ENCODE data around the gene SLC35F3.

DNA sequence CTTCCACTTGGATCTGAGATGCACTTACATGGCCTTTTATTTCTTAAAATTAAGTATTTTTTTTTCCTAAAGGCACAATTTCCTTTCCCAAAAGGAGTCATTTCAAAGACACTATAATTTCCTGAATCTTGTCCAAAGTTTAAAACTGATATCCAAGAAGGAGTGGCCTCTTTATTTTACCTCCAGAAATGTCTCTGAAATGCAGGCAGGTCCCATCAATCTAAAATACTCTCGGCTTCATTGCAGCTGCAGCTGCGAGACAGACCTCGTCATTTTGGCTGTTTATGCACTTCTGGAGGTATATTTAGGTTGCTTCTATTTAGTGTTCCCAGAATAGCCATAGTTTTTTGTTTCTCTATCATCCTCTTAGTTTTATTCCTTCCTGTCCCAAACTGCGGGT, 296.1 kb downstream of the SLC35F3 start:
- TF ChIP-seq EZH2 (IDR thresholded peaks at IDR 0.05; ENCODE audit: borderline replicate concordance, low read length), result no peak
- TF ChIP-seq, protein P1, sequence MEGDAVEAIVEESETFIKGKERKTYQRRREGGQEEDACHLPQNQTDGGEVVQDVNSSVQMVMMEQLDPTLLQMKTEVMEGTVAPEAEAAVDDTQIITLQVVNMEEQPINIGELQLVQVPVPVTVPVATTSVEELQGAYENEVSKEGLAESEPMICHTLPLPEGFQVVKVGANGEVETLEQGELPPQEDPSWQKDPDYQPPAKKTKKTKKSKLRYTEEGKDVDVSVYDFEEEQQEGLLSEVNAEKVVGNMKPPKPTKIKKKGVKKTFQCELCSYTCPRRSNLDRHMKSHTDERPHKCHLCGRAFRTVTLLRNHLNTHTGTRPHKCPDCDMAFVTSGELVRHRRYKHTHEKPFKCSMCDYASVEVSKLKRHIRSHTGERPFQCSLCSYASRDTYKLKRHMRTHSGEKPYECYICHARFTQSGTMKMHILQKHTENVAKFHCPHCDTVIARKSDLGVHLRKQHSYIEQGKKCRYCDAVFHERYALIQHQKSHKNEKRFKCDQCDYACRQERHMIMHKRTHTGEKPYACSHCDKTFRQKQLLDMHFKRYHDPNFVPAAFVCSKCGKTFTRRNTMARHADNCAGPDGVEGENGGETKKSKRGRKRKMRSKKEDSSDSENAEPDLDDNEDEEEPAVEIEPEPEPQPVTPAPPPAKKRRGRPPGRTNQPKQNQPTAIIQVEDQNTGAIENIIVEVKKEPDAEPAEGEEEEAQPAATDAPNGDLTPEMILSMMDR (conservative IDR thresholded peaks at IDR 0.05 in 1 of 2, IDR thresholded peaks at IDR 0.05 in 1 of 2; ENCODE audit: extremely low read depth in 1 of 2, insufficient read depth in 1 of 2, low read depth in 1 of 2, low read length in 2 of 2), result no peak

Measured in mammary epithelial cell (primary cell).